SK-N-SH (cell line): ENCODE measurements around the gene LMOD3. TPM values are rescaled to one million over a fixed set of nuclear protein-coding genes. Genes with fewer than 3 reads are reported as not detected.
A peak's percentile ranks its signal among the peaks of the same experiment; 100 is the strongest.

Experiments used
- CTCF ChIA-PET: fragments of 300-600, 350-600 bp; formaldehyde crosslinking; extraction: SDS; loops from one replicate; lab custom pipeline; 2021; lab: Yijun Ruan, JAX
- POLR2A ChIA-PET: fragments of 350-600 bp; sonication (Branson Sonifier 250); formaldehyde crosslinking; extraction: SDS; loops from one replicate; lab custom pipeline; 2020; ENCODE audit warnings: antibody characterized with exemption, inconsistent platforms; lab: Yijun Ruan, JAX
- DNase-seq: peaks from one replicate; pipeline ENCODE4 v3.0.0; 2012
- H2AFZ ChIP-seq: fragments of 200-600 bp; sonication (generic); 2 replicates; pipeline ENCODE4 v1.8.1; 2016; ENCODE audit warnings: antibody characterized with exemption, mild to moderate bottlenecking, low read depth
- H3F3A ChIP-seq: fragments of 200-600 bp; sonication (generic); replicated peaks from 2 replicates; pipeline ENCODE3; 2016; ENCODE audit warnings: antibody characterized with exemption, mild to moderate bottlenecking; ENCODE audit not compliant: insufficient read depth
- H3K27ac ChIP-seq, 2 experiments: fragments of 200-500 bp in 1 of 2; fragments of 200-600 bp in 1 of 2; sonication (Bioruptor generic) in 1 of 2; sonication (generic), shearing (Covaris generic) in 1 of 2; 2 replicates each; pipeline versions ENCODE4 v1.5.1 to v1.6.1; 2014 to 2016; ENCODE audit warnings: low read depth in 2 of 2, inconsistent platforms in 1 of 2, low read length in 1 of 2, mild to moderate bottlenecking in 1 of 2, mixed read lengths in 1 of 2
- H3K27me3 ChIP-seq: fragments of 200-600 bp; sonication (generic), shearing (Covaris generic); 2 replicates; pipeline ENCODE4 v1.6.1; 2016; ENCODE audit warnings: mixed run types; ENCODE audit not compliant: insufficient read depth
- H3K36me3 ChIP-seq, 2 experiments: fragments of 200-500 bp in 1 of 2; fragments of 200-600 bp in 1 of 2; sonication (Bioruptor generic) in 1 of 2; sonication (generic) in 1 of 2; replicated peaks in 1 of 2; 2 replicates each; pipeline versions ENCODE3 to v1.5.1; 2014 to 2016; ENCODE audit warnings: low read length in 1 of 2, mild to moderate bottlenecking in 1 of 2; ENCODE audit not compliant: insufficient read depth in 2 of 2, control insufficient read depth in 1 of 2
- H3K4me1 ChIP-seq, 2 experiments: fragments of 200-500 bp in 1 of 2; fragments of 200-600 bp in 1 of 2; sonication (Bioruptor generic) in 1 of 2; sonication (generic), shearing (Covaris generic) in 1 of 2; 2 replicates each; pipeline versions ENCODE4 v1.5.1 to v1.6.1; 2014 to 2016; ENCODE audit warnings: low read depth in 1 of 2, low read length in 1 of 2, mixed run types in 1 of 2; ENCODE audit not compliant: insufficient read depth in 2 of 2, control insufficient read depth in 1 of 2
- H3K4me2 ChIP-seq: fragments of 200-600 bp; sonication (generic), shearing (Covaris generic); 2 replicates; pipeline ENCODE4 v1.6.1; 2017; ENCODE audit warnings: mixed run types
- H3K4me3 ChIP-seq, 2 experiments: fragments of 200-500 bp in 1 of 2; fragments of 200-600 bp in 1 of 2; sonication (Bioruptor generic) in 1 of 2; sonication (generic), shearing (Covaris generic) in 1 of 2; 2 replicates each; pipeline versions ENCODE4 v1.5.1 to v1.8.1; 2014 to 2016; ENCODE audit warnings: low read depth in 2 of 2, inconsistent platforms in 1 of 2, low read length in 1 of 2, mild to moderate bottlenecking in 1 of 2, mixed read lengths in 1 of 2, moderate library complexity in 1 of 2
- H3K79me2 ChIP-seq: fragments of 200-600 bp; sonication (generic); 2 replicates; pipeline ENCODE4 v1.8.1; 2017; ENCODE audit warnings: mild to moderate bottlenecking; ENCODE audit not compliant: insufficient read depth
- H3K9ac ChIP-seq: fragments of 200-600 bp; sonication (generic); 2 replicates; pipeline ENCODE4 v1.6.1; 2017; ENCODE audit warnings: mixed run types
- H3K9me2 ChIP-seq: fragments of 200-600 bp; sonication (generic); 2 replicates; pipeline ENCODE4 v1.6.1; 2017; ENCODE audit warnings: mixed run types
- H3K9me3 ChIP-seq: fragments of 200-600 bp; sonication (generic); 2 replicates; pipeline ENCODE4 v1.6.1; 2017; ENCODE audit warnings: mixed run types, mild to moderate bottlenecking, moderate library complexity
- H4K20me1 ChIP-seq: fragments of 200-600 bp; sonication (generic); 2 replicates; pipeline ENCODE4 v1.6.1; 2017; ENCODE audit warnings: mild to moderate bottlenecking, mixed run types; ENCODE audit not compliant: insufficient read depth
- CHD2 ChIP-seq: fragments of 150-350 bp; IDR thresholded peaks from 2 replicates; pipeline ENCODE4 v1.6.1; 2018; ENCODE audit warnings: low read length; ENCODE audit not compliant: partially characterized antibody
- CTCF ChIP-seq: fragments of 200-600 bp; sonication (generic); IDR thresholded peaks from 2 replicates; pipeline ENCODE4 v1.6.1; 2017; ENCODE audit warnings: antibody characterized with exemption, mild to moderate bottlenecking, moderate library complexity
- ELF1 ChIP-seq: IDR thresholded peaks from 2 replicates; pipeline ENCODE4 v1.4.0; 2012
- FOSL2 ChIP-seq: IDR thresholded peaks from 2 replicates; pipeline ENCODE4 v1.4.0; 2012; ENCODE audit warnings: low read depth, mild to moderate bottlenecking, moderate library complexity, borderline replicate concordance
- FOXJ3 ChIP-seq: sonication (generic); formaldehyde crosslinking; IDR thresholded peaks from 2 replicates; pipeline ENCODE4 v1.5.1; 2020; ENCODE audit warnings: mild to moderate bottlenecking, missing genetic modification reagents
- GABPA ChIP-seq: IDR thresholded peaks from 2 replicates; pipeline ENCODE4 v1.4.0; 2012; ENCODE audit warnings: low read depth, mild to moderate bottlenecking
- GATA2 ChIP-seq: sonication (generic); formaldehyde crosslinking; IDR thresholded peaks from 2 replicates; pipeline ENCODE4 v1.5.0; 2020; ENCODE audit warnings: mild to moderate bottlenecking, missing genetic modification reagents
- JUND ChIP-seq: IDR thresholded peaks from 2 replicates; pipeline ENCODE4 v1.4.0; 2012
- NFIC ChIP-seq: IDR thresholded peaks from 2 replicates; pipeline ENCODE4 v1.4.0; 2012; ENCODE audit warnings: borderline replicate concordance
- POLR2AphosphoS5 ChIP-seq: IDR thresholded peaks from 2 replicates; pipeline ENCODE4 v1.6.1; 2012; ENCODE audit warnings: low read depth, low read length
- RAD21 ChIP-seq: IDR thresholded peaks from 2 replicates; pipeline ENCODE4 v1.6.1; 2012; ENCODE audit warnings: mild to moderate bottlenecking, low read length
- RCOR1 ChIP-seq: fragments of 150-350 bp; IDR thresholded peaks from 2 replicates; pipeline ENCODE4 v1.6.1; 2017; ENCODE audit warnings: antibody characterized with exemption, low read length
- RFX5 ChIP-seq: IDR thresholded peaks from 2 replicates; pipeline ENCODE4 v1.6.1; 2012; ENCODE audit warnings: mild to moderate bottlenecking, improper control_type of control experiment, low read length
- RXRA ChIP-seq: IDR thresholded peaks from 2 replicates; pipeline ENCODE4 v1.4.0; 2012; ENCODE audit warnings: low read depth, mild to moderate bottlenecking, borderline replicate concordance
- SMC3 ChIP-seq: IDR thresholded peaks from 2 replicates; pipeline ENCODE4 v1.6.1; 2012; ENCODE audit warnings: low read depth, low read length, improper control_type of control experiment
- TCF12 ChIP-seq: IDR thresholded peaks from 2 replicates; pipeline ENCODE4 v1.4.0; 2012
- WGBS: methylation state at CpG from one replicate; pipeline ENCODE4 v1.1.6; 2017; ENCODE audit warnings: low lambda C conversion rate; 5-methylcytosine and 5-hydroxymethylcytosine counted together
- polyA plus RNA-seq, 3 experiments: library from polyadenylated mRNA; depleted of rRNA; stranded (reverse); fragments of >200 nt; gene quantifications; 2 replicates each; pipeline ENCODE4 v1.2.3, GENCODE V29; 2012
- TF ChIP-seq, protein P1 (sequence below): IDR thresholded peaks from 2 replicates; pipeline ENCODE4; 2012
- TF ChIP-seq, protein P2 (sequence below): IDR thresholded peaks from 2 replicates; pipeline ENCODE4 v1.4.0; 2012; ENCODE audit warnings: low read depth, borderline replicate concordance

Gene LMOD3
- polyA plus RNA-seq, 1 of the 3 experiments (the other 2 are of a cell fraction): not detected

- Histone ChIP-seq H3K9me3 (no peaks in the 10 kb centered on the region), H3K4me2 (no peak overlapping the region), H2AFZ (no peak overlapping the region), H3K36me3 (no peaks in the 10 kb centered on the region), H3F3A (no peaks in the 10 kb centered on the region), H3K9ac (no peak overlapping the region), H3K27me3 (no peaks in the 10 kb centered on the region), H3K4me3 (no peak overlapping the region), H3K4me1 (no peaks in the 10 kb centered on the region), H3K79me2 (no peaks in the 10 kb centered on the region), H3K27ac (no peak overlapping the region), H3K9me2 (no peaks in the 10 kb centered on the region), H4K20me1 (no peaks in the 10 kb centered on the region)
- CTCF ChIA-PET: interaction anchor here (0.6 to 13.0 kb wide), 56 partner anchors 12 to 693 kb away, joined by 3 to 315 read pairs (median 7); partner anchors contain the start of gene LMOD3
- 85% methylated on average over 2 of the region's 2 CpGs for WGBS
- POLR2A ChIA-PET: interaction anchor here (1.5 kb wide), 1 partner anchor 144 kb away, joined by 4 read pairs; no protein-coding TSS in a partner anchor
- TF ChIP-seq GABPA: no peak
- no peak for TF ChIP-seq RCOR1
- TF ChIP-seq SMC3: no peak
- TF ChIP-seq JUND: no peak
- TF ChIP-seq TCF12: no peak
- DNase-seq: no peak
Observed at GRCh38 chr3:69162308-69162980, 40.0 kb upstream of the LMOD3 start.

DNA sequence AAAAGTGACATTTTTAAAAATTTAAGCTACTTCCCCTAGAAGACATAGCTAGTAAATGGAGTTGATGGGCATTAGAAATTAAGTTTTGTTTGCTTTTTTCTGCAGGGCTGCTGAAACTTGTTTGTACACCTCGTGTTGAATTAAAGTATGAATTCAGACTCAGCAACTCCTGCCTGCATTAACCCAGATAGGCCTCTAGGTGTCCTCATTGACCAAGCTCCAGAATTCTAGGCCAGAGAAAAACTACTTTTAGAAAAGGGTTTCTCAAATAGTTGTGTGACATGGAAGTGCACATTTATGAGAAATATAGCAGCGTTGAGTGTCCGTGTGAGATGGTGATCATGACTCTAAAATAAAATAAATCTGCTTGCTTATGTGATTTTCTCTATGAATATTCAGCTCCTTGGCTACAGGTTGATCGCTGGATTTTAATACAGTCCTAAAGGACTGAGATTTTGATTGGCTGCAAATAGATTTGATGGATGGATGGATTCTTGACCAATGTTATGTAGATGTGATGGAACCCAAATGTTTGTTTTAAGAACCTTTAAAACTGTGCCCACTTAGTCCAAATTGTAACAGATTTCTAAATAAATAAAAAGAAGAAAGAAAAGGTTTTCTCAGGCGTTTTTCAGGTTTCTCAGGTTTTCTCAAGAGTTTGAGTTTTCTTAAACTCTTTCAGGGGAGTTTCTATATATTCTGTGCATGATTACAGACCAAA lies 39.4 kb upstream of the LMOD3 start:
- H3K27ac ChIP-seq: no peak overlapping the region
- no peak overlapping the region for H3K9ac ChIP-seq
- no peaks in the 10 kb centered on the region for H3K36me3 ChIP-seq
- no peaks in the 10 kb centered on the region for H3K4me1 ChIP-seq
- no peaks in the 10 kb centered on the region for H3F3A ChIP-seq
- no peaks in the 10 kb centered on the region for H4K20me1 ChIP-seq
- POLR2A ChIA-PET: interaction anchor here (1.5 kb wide), 1 partner anchor 145 kb away, joined by 4 read pairs; no protein-coding TSS in a partner anchor
- H3K4me3 ChIP-seq: peak overlapping the region in 1 of 2 experiments; percentile 30; a peak in 1 of 4 replicates
- H3K4me2 ChIP-seq: no peak overlapping the region
- no peaks in the 10 kb centered on the region for H3K27me3 ChIP-seq
- CTCF ChIA-PET: interaction anchor here (0.6 to 13.0 kb wide), 73 partner anchors 9 to 786 kb away, joined by 3 to 315 read pairs (median 5); partner anchors contain the start of gene LMOD3
- no peaks in the 10 kb centered on the region for H3K9me2 ChIP-seq
- H2AFZ ChIP-seq: no peak overlapping the region
- peak; percentile 51 for DNase-seq
- 41% methylated on average over 5 of the region's 5 CpGs for WGBS
- TF ChIP-seq RFX5 (no peak), FOXJ3 (CRISPR knock-in tag) (no peak), FOSL2 (no peak), RCOR1 (no peak), GATA2 (CRISPR knock-in tag) (no peak), CHD2 (no peak), POLR2AphosphoS5 (no peak), RAD21 (peak; percentile 99), CTCF (peak; percentile 98), RXRA (no peak), NFIC (no peak), SMC3 (peak; percentile 95), TCF12 (no peak), GABPA (no peak), ELF1 (no peak)
- TF ChIP-seq, protein P1, sequence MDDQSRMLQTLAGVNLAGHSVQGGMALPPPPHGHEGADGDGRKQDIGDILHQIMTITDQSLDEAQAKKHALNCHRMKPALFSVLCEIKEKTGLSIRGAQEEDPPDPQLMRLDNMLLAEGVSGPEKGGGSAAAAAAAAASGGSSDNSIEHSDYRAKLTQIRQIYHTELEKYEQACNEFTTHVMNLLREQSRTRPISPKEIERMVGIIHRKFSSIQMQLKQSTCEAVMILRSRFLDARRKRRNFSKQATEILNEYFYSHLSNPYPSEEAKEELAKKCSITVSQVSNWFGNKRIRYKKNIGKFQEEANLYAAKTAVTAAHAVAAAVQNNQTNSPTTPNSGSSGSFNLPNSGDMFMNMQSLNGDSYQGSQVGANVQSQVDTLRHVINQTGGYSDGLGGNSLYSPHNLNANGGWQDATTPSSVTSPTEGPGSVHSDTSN: no peak
- TF ChIP-seq, protein P2, sequence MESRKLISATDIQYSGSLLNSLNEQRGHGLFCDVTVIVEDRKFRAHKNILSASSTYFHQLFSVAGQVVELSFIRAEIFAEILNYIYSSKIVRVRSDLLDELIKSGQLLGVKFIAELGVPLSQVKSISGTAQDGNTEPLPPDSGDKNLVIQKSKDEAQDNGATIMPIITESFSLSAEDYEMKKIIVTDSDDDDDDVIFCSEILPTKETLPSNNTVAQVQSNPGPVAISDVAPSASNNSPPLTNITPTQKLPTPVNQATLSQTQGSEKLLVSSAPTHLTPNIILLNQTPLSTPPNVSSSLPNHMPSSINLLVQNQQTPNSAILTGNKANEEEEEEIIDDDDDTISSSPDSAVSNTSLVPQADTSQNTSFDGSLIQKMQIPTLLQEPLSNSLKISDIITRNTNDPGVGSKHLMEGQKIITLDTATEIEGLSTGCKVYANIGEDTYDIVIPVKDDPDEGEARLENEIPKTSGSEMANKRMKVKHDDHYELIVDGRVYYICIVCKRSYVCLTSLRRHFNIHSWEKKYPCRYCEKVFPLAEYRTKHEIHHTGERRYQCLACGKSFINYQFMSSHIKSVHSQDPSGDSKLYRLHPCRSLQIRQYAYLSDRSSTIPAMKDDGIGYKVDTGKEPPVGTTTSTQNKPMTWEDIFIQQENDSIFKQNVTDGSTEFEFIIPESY: no peak
- H3K9me3 ChIP-seq: no peaks in the 10 kb centered on the region
- no peaks in the 10 kb centered on the region for H3K79me2 ChIP-seq
